DOHH2 (cell line): ENCODE results near the gene CEBPZ.

Source experiments
- H3F3A ChIP-seq: fragments of 200-600 bp; sonication (generic), shearing (Covaris generic); 2 replicates; pipeline ENCODE4 v1.6.0; 2016; ENCODE audit warnings: antibody characterized with exemption, mild to moderate bottlenecking; ENCODE audit not compliant: control insufficient read depth, insufficient read depth
- H3K27ac ChIP-seq: fragments of 200-600 bp; sonication (generic); 2 replicates; pipeline ENCODE4 v1.5.1; 2014; ENCODE audit warnings: low read depth, mild to moderate bottlenecking, low read length, moderate library complexity
- H3K27me3 ChIP-seq: fragments of 200-600 bp; sonication (generic); 2 replicates; pipeline ENCODE4 v1.6.1; 2014; ENCODE audit warnings: mild to moderate bottlenecking, low read length, mixed read lengths; ENCODE audit not compliant: control insufficient read depth
- H3K36me3 ChIP-seq: fragments of 200-600 bp; sonication (generic); 2 replicates; pipeline ENCODE4 v1.6.1; 2014; ENCODE audit warnings: mild to moderate bottlenecking, low read length, moderate library complexity, mixed read lengths; ENCODE audit not compliant: control insufficient read depth
- H3K4me1 ChIP-seq: fragments of 200-600 bp; sonication (generic); 2 replicates; pipeline ENCODE4 v1.6.1; 2014; ENCODE audit warnings: mild to moderate bottlenecking, low read length, mixed read lengths; ENCODE audit not compliant: control insufficient read depth
- H3K4me2 ChIP-seq: fragments of 200-600 bp; sonication (generic); 2 replicates; pipeline ENCODE4 v1.6.0; 2014; ENCODE audit warnings: mild to moderate bottlenecking, low read length, moderate library complexity
- H3K4me3 ChIP-seq: fragments of 200-600 bp; sonication (generic); 2 replicates; pipeline ENCODE4 v1.5.1; 2014; ENCODE audit warnings: mild to moderate bottlenecking, low read length, mixed read lengths
- H3K79me2 ChIP-seq: fragments of 200-600 bp; sonication (generic); 2 replicates; pipeline ENCODE4 v1.6.1; 2014; ENCODE audit warnings: mild to moderate bottlenecking, low read length, mixed read lengths; ENCODE audit not compliant: control insufficient read depth
- H3K9me2 ChIP-seq: fragments of 200-600 bp; sonication (generic); replicated peaks from 2 replicates; pipeline ENCODE4 v1.6.1; 2014; ENCODE audit warnings: mild to moderate bottlenecking, low read length, mixed read lengths; ENCODE audit not compliant: control insufficient read depth
- H3K9me3 ChIP-seq: fragments of 200-600 bp; sonication (generic); 2 replicates; pipeline ENCODE4 v1.6.1; 2014; ENCODE audit warnings: antibody characterized with exemption, low read length, mixed read lengths; ENCODE audit not compliant: control insufficient read depth, insufficient read depth
- H4K20me1 ChIP-seq: fragments of 200-600 bp; sonication (generic); 2 replicates; pipeline ENCODE4 v1.6.0; 2014; ENCODE audit warnings: low read depth, mild to moderate bottlenecking, antibody characterized with exemption, low read length, moderate library complexity; ENCODE audit not compliant: control insufficient read depth, insufficient read depth
- EZH2phosphoT487 ChIP-seq: fragments of 200-600 bp; sonication (generic); IDR thresholded peaks from 2 replicates; pipeline ENCODE4 v1.6.1; 2017; ENCODE audit warnings: borderline replicate concordance, mild to moderate bottlenecking, antibody characterized with exemption, low read length, moderate library complexity, mixed read lengths
- TF ChIP-seq, protein P1 (sequence below): fragments of 200-600 bp; sonication (generic); IDR thresholded peaks from one replicate; pipeline ENCODE4 v1.5.1; 2014; ENCODE audit warnings: antibody characterized with exemption, mild to moderate bottlenecking, low read depth, low read length; ENCODE audit not compliant: poor library complexity, severe bottlenecking

The CEBPZ gene

DNA sequence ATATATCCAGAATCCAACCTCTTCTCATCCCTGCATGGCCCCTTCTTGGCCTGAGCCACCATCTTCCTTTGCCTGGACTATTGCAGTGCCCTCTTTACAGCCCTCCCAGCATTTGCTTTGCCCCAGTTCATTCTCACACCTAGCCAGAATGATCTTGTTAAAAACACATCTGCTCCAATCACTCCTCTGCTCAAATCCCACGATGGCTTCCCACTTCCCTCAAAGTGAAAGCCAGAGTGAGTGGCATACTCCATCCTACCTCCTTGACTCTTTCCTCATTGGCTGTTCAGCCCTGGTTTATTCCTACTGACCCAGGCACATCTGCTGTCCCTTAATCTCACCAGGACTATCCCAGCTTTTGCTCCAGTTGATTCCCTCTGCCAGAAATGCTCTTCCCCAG, 57.7 kb downstream of the CEBPZ start:
- Histone ChIP-seq H3F3A (no peaks in the 10 kb centered on the region), H3K27me3 (no peaks in the 10 kb centered on the region), H3K36me3 (no peaks in the 10 kb centered on the region), H3K4me3 (no peak overlapping the region), H3K4me2 (no peak overlapping the region), H3K79me2 (no peaks in the 10 kb centered on the region), H4K20me1 (no peaks in the 10 kb centered on the region), H3K4me1 (no peaks in the 10 kb centered on the region), H3K9me3 (no peaks in the 10 kb centered on the region), H3K27ac (no peak overlapping the region), H3K9me2 (no peaks in the 10 kb centered on the region)
- TF ChIP-seq, protein P1, sequence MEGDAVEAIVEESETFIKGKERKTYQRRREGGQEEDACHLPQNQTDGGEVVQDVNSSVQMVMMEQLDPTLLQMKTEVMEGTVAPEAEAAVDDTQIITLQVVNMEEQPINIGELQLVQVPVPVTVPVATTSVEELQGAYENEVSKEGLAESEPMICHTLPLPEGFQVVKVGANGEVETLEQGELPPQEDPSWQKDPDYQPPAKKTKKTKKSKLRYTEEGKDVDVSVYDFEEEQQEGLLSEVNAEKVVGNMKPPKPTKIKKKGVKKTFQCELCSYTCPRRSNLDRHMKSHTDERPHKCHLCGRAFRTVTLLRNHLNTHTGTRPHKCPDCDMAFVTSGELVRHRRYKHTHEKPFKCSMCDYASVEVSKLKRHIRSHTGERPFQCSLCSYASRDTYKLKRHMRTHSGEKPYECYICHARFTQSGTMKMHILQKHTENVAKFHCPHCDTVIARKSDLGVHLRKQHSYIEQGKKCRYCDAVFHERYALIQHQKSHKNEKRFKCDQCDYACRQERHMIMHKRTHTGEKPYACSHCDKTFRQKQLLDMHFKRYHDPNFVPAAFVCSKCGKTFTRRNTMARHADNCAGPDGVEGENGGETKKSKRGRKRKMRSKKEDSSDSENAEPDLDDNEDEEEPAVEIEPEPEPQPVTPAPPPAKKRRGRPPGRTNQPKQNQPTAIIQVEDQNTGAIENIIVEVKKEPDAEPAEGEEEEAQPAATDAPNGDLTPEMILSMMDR, result no peak
- TF ChIP-seq EZH2phosphoT487, result no peak

DNA sequence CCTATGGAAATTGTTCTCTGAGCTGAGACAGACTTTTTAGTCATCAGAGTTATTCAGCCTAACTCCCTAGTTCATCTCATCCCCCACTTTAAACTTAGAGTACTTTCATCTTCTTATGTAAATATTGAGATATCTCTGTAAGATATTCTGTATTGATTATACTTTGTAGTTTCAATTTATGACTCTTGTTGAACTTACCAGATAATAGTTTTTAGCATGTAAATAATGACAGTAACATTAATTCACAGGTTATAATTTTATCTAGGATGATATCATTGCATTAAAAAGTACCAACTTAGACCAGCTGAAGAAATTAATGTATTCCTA, 59.8 kb downstream of the CEBPZ start:
- no peaks in the 10 kb centered on the region for H3K4me1 ChIP-seq

DNA sequence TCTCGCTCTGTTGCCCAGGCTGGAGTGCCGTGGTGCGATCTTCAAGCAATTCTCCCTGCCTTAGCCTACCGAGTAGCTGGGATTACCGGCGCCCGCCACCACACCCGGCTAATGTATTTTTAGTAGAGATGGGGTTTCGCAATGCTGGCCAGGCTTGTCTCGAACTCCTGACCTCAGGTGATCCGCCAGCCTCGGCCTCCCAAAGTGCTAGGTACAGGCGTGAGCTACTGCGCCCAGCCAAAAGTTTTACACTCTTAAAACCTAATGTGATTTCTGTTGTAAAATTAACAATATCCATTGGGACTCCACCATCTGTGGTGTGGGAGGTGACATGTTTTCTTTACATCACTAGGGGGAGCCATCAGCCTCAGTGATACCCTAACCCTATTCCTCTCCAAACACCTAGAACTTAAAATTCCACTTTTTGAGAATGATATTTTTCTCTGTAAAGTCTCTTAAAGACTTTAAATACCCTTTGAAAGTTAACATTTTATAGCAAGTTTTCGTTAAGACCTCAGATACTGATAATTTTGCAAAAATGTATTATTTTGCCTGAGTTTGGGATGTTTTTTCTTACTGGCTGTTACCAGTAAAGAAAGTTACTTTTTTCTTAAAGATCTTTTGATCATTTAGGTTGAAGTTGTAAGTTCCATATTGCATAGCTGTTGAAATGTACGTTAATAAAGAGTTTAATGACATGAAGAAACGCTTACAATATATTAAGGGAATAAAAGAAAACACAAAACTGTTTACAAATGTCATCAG, 63.0 kb downstream of the CEBPZ start:
- Histone ChIP-seq H3K79me2 (no peaks in the 10 kb centered on the region), H3K9me2 (no peaks in the 10 kb centered on the region), H3F3A (no peaks in the 10 kb centered on the region), H3K4me2 (no peak overlapping the region), H3K4me3 (no peak overlapping the region), H3K4me1 (no peaks in the 10 kb centered on the region), H3K27me3 (no peaks in the 10 kb centered on the region), H3K36me3 (no peaks in the 10 kb centered on the region), H4K20me1 (no peaks in the 10 kb centered on the region), H3K9me3 (peaks cover 13% of the 10 kb centered on the region; the same call in 1 of the 2 replicates), H3K27ac (no peak overlapping the region)
- TF ChIP-seq, protein P1, result peak; percentile 86
- TF ChIP-seq EZH2phosphoT487, result no peak

More for the DNA sequence above, 59.8 kb downstream of the CEBPZ start:
- no peak overlapping the region for H3K4me3 ChIP-seq
- no peaks in the 10 kb centered on the region for H3F3A ChIP-seq
- H3K9me2 ChIP-seq, result no peaks in the 10 kb centered on the region
- no peak overlapping the region for H3K4me2 ChIP-seq
- H3K9me3 ChIP-seq, result no peaks in the 10 kb centered on the region
- no peaks in the 10 kb centered on the region for H3K36me3 ChIP-seq
- H3K79me2 ChIP-seq, result no peaks in the 10 kb centered on the region
- H4K20me1 ChIP-seq, result no peaks in the 10 kb centered on the region
- H3K27ac ChIP-seq, result no peak overlapping the region
- H3K27me3 ChIP-seq, result no peaks in the 10 kb centered on the region
- TF ChIP-seq, protein P1, result no peak
- TF ChIP-seq EZH2phosphoT487, result no peak
